Stimulated activated CD4-positive, alpha-beta T cell treated with anti-CD3 and anti-CD28 coated beads, TNF-alpha, amount 100 ng/mL, for 4 hours (primary cell): Measurements from ENCODE around the gene CDC26.
"Not testable (repeated sequence)": the region's sequence is repeated elsewhere in the genome, so short reads cannot be mapped to it uniquely, and the experiment has no call there.

Experiments
- DNase-seq, 3 experiments: peaks; one replicate each; pipeline ENCODE4 v3.0.0-alpha.2; 2020; ENCODE audit warnings: low read depth in 3 of 3

CDC26 gene

DNA sequence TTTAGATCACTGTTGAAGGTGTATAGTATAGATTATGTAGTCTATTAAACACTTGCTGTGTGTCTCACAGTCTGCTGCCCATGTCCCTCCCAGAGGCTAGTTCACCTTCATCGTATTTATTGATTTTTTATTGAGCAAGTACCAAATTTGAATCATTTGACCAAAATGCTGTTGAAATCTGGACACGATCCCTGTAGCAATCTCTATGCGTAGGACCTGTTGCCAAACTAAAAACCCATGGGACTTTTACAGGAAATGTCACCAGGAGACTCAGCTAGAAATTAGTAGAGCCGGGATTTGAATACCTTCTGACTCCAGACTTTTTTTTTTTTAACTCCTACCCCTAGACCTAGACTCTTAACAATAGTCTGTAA, 36.5 kb downstream of the CDC26 start:
- DNase-seq, result no peak

DNA sequence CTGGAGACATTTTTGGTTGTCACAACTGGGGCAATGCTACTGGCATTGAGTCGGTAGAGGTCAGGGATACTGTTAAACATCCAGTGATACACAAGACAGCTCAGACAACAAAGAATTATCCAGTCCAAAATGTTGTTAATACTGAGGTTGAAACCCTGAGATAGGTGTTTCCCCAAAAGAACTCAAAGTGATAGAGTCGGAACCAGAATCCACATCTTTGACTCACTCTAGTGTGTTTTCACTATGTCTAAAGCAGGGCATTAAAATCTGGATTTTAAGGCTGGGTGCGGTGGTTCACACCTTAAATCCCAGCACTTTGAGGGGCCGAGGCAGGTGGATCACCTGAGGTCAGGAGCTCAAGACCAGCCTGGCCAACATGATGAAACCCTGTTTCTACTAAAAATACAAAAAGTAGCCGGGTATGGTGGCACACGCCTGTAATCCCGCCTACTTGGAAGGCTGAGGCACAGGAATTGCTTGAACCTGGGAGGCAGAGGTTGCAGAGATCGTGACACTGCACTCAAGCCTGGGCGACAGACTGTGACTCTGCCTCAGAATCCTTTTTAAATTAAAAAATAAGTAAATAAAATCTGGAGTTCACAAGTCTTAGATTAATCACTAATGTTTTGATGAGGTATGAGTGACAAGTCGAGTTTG, 37.0 kb downstream of the CDC26 start:
- no peak for DNase-seq

GRCh38 chr9:113237026-113237425, 38.3 kb downstream of the CDC26 start:
- DNase-seq, result no peak

DNA sequence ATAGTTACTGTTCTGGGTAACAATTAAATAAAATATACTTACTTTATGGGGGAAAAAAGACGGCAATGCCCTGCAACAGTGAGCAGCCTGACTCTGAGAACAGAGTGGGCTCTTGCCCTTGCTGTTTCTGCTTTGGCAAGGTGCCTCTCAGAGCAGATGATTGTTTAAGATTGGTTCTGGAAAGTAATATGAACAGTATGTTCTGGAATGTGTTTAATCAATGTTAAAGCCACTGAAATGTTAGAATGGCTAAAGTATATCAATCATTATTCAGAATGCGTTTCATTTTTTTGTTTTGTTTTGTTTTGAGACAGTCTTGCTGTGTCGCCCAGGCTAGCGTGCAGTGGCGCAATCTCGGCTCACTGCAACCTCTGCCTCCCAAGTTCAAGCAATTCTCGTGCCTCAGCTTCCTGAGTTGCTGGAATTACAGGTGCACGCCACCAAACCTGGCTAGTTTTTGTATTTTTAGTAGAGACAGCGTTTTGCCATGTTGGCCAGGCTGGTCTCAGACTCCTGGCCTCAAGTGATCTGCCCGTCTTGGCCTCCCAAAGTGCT, 39.6 kb downstream of the CDC26 start:
- DNase-seq, result not testable (repeated sequence)

GRCh38 chr9:113231701-113232100, 43.7 kb downstream of the CDC26 start:
- DNase-seq, result no peak

- DNase-seq, result no peak
These were observed 47.2 kb downstream of the CDC26 start for GRCh38 chr9:113228130-113228665.

DNA sequence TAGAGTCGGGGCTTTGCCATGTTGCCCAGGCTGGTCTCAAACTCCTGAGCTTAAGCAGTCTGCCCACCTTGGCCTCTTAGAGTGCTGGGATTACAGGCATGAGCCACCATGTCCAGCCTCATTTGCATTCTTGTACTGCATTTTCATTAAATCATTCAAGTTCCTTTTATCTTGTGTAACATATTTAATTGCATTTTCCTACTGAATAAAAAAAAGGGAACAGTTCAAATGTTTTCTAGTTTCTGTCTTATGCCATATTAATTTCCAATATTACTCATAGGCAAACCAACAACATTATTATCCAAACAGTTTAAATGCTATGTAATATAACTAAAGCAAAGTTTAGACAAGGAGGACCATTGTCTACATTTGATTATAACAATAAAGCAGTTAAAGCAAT, 47.9 kb downstream of the CDC26 start:
- no peak for DNase-seq

DNA sequence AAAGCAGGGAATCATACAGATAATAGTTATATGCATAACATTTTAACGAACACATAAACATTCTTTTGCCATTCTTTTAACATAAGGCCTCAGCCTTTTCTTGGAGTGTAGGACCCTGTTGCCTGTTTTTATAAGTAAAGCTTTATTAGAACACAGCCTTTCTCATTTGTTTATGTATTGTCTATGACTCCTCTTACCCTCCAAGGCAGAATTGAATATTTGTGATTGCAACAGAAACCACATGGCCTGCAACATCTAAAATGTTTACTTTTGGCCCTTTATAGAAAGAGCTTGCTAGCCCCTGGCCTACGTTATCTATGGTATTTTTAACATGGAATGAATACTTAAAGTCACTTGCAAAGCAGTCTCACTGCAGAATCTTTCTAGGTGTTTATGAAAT, 51.4 kb downstream of the CDC26 start:
- no peak for DNase-seq

DNA sequence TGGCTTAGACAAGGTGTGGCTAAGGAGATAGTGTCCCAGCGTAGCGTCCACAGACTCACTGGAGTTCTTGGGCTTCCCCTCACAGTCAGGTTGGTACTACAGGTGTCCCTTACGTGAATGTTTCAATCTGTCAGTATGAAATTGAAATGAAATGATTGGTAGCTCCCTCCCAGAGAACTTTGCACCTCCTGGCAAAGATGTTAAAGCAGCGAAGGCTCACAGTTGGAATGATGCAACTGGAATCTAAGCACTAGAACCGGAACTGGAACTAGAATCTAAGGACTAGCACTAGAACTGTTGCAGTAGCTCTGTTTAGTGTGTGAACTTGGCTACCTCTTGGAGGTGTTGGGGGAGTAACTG, 52.9 kb downstream of the CDC26 start:
- no peak for DNase-seq

- no peak for DNase-seq
These were observed 53.4 kb downstream of the CDC26 start for GRCh38 chr9:113221800-113222481.

- peak; percentile 94 to 96 (median 94) for DNase-seq
These were observed 54.2 kb downstream of the CDC26 start, which contains the start of the genes FKBP15 and SLC31A1 for GRCh38 chr9:113221003-113221799. Gene FKBP15 (minus strand): TSS chr9:113221277. CDS start chr9:113221243, 34 bp downstream. Gene SLC31A1 (plus strand): TSS chr9:113221544. CDS start chr9:113256149, 34,605 bp downstream.

- DNase-seq, result no peak
These were observed 54.8 kb downstream of the CDC26 start for GRCh38 chr9:113220467-113221002.

GRCh38 chr9:113219969-113220368, 55.4 kb downstream of the CDC26 start:
- no peak for DNase-seq

GRCh38 chr9:113219186-113219936, 56.0 kb downstream of the CDC26 start:
- DNase-seq, result no peak
